T47D (cell line): ENCODE data around the gene IL22RA1.

Experiments used
- DNase-seq, 2 experiments: peaks; one replicate each; pipeline versions ENCODE4 v3.0.0 to v3.0.0-alpha.2; 2011 to 2012; ENCODE audit warnings: low read depth in 1 of 2, low spot score in 1 of 2
- JUND ChIP-seq: IDR thresholded peaks from 2 replicates; pipeline ENCODE4 v1.6.1; 2012; ENCODE audit warnings: low read depth
- in situ Hi-C: cut with HindIII; loops from 2 replicates; pipeline ENCODE4 v1.10.0; 2016; ENCODE audit warnings: low sequenced_read_pairs, low pct_unique_long_range_greater_than_20kb

Gene IL22RA1

DNA sequence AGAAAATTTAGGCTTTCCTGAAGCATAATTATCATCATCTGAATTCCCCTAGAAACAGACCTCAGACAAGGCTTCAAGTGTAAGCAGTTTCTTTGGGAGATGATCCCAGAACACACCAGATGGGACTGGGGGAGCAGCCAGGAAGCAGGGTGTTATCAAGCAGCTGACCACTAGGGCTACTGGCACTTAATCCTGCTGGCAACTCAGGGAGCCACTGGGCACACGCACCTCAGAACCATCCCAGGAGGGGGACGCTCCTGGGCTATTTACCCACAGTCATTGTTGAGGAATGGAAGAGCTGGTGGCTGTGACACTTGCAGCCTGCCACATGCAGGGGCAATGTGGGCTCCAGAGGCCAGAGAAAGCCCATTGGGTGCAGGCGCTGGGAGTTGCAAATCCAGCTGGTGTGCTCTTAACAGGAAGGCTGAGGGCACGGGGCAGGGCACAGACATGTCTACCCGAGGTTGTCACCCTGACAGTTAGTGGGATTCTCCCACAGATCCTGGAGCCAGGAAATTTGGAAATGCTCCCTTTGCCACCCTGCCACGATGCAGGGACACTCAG lies 15.1 kb upstream of the IL22RA1 start:
- peak in 1 of 2 experiments; percentile 9 for DNase-seq
- no peak for TF ChIP-seq JUND
- in situ Hi-C loops: no loop called here

DNA sequence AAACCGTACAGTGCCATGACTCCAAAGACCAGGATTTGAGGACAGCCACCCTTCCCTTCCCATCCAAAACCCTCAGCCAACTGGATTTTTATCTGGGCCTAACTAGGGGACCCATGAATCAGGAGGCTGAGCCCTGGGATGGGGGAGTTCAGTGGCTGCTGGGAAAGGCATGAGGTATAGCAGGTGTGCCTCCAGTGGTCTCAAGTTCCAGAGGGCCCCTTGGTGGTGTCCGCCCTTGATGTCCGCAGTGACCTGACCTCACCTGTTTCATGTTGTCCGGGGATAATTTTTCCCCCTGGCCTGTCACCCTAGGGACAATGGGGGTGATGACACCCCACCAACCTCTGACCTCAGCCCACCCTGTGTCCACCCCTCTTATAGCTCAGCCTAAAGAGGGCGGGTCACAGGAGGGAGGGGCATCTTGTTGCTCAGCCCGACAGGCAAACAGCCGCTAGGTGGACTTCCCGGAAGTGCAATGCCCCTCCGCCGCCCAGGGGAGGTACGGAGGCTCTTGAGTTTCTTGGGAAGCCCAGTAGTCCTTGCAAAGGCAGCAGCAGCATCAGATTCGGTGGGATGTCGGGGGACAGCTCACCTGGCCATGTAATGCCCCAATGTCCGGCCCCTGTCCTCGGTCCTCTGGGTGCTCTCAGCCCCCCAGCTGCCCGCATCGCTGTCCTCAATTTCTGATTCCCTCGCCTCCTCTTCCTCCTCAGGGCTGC lies 13.8 kb upstream of the IL22RA1 start:
- in situ Hi-C loops: no loop called here
- no peak for TF ChIP-seq JUND
- no peak for DNase-seq

DNA sequence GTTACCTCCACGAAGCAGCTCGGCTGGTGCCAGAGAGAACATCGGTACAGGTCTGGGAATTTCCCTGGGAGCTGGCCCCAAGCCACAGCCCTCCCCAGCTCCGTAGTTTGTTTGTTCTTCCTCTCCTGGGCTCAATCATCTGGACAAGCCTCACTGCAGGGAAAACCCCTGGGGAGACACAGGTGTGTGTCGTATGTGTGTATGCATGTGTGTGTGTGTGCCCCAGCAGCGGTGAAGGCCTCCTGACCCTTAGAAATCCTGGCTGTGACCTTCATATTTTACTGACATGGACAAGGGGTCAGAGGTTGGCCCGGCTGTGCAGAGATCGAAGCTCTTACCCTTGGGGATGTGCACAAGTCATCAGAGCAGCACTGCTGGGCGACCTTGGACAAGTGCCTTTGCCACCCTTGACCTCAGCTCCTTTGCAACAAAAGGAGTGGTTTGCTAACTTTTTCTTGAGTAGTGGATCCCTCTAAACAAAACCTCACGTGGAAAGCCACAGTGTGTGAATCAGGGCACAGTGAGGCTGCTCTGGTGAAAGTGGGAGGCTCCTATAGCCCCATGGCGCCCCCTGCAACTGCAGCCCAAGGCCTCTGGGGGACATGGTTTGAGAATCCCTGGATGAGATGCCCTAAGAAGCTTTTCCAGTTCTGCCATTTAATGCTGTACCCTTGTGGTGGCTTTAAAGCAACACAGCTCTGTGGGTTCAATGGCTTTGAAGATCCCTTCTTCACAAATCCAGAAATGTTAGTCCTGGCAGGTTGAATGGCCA lies 12.3 kb upstream of the IL22RA1 start:
- in situ Hi-C loops: no loop called here
- peak in 1 of 2 experiments; percentile 17 for DNase-seq
- no peak for TF ChIP-seq JUND

DNA sequence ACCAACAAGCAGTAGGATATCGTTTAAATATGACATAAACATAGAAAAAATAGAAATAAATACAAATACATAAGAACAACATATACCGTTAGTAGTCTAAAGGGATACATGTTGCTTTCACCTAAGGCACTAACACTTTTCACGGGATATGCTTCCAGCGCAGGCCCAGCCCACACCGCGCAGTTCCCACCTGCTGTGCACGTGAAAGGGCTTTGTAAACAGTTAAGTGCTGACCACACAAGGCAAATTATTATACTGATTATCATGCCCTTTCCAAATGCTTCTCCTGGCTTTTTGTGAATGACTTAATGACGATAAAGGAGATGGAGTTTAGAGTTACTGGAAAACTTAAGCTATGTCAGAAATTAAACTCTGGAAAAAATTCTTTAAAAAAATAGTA lies 11.3 kb upstream of the IL22RA1 start:
- in situ Hi-C loops: no loop called here
- no peak for TF ChIP-seq JUND
- no peak for DNase-seq

DNA sequence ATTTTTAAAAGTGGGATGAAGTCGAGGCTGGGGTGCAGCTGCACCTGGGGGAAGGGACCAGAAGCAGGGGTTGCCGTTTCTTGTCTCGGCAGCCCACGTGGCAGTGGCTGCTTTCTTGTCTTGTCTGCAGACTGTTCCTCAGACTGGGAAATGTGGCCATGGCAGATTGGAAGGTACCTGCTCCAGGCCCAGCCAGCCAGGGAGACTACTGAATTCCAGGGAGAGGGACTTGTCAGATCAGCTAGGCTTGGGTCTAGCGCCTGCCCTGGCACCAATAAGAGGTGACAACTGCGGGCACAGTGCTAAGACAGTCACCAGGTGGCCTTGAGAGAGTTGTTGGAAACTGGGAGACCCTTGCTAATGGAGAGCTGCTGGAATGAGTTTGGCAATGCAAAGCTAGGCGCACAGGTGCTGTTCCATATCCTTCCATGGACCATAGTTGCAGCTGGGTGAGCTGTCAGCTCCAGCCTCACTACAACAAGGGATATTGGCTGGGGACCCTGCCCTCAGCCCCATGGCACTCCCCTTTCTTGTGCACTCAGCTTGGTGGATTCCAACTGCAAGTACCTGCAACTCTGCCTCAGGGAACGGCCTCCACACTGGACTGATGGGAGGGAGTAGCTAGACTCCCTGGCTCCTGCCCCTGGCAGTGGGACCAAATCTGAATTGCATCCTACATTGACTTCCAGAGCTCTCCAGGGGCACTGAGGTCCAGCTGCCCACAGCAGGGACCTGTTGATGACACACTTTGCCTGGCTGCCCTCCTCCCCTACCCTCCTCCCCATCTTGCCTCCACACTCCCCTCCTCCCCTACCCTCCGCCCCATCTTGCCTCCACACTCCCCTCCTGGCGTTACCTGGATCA lies 9.9 kb upstream of the IL22RA1 start:
- no peak for DNase-seq
- in situ Hi-C loops: no loop called here
- no peak for TF ChIP-seq JUND

DNA sequence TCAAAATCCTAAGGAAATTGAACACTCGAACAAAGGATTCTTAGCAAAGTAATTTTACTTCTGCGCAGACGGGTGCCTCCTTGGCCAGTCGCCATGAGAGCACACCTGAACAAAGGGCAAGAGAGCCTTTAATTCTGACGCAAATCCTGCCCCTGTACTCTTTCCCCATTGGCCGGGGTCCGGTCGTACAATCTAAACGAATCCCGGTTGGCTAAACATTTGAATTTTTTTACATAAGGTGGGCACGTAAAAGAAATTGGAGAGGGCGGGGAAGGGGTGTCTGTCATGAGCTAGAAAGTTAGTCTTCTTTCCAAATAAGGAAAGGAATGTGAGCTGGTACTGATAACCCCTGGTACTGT lies 8.2 kb upstream of the IL22RA1 start:
- in situ Hi-C loops: no loop called here
- no peak for TF ChIP-seq JUND
- peak in 1 of 2 experiments; percentile 67 for DNase-seq

DNA sequence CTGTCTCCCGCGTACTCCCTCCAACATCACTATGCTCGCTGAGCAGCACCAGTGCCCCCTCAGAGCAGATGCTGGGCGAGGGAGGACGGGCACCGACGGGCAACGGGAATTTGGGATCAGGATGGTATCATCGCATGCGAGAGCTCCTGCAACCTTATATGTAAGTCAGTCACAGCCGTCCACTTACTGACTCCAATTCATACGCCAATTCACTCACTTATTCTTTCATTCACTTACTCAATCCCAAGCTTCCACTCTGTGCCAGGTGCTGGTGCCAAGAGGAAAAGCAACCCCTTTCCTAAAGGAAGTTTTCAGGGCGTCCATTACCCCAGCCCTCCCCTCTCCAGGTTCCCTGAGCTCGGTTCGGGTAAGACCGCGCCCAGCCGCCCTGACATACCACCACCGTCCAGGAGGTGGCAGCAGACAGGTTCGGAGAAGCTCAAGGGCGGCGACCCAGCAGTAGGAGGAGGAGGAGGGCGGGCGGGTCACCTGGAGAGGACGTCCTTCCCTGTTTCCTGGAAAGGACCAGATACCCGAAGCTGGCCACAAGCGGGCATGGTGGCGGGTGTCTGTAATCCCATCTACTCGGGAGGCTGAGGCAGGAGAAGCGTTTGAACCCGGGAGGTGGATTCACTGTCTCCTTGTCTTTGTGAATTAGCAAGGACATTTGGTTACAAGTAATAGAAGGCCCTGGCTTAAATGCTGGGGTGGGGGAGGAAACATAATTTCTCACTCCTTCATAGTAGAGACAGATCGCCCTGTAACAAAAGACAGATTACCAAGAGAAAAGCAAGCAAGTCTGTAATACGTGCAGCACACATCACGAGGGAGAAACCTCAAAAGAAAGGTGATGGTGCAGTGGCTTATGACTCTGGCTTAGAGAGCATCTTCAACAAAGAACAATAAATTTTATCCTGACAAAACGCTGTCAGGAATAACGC lies 7.6 kb upstream of the IL22RA1 start:
- DNase-seq: peak; percentile 61 to 82
- in situ Hi-C loops: no loop called here
- no peak for TF ChIP-seq JUND

DNA sequence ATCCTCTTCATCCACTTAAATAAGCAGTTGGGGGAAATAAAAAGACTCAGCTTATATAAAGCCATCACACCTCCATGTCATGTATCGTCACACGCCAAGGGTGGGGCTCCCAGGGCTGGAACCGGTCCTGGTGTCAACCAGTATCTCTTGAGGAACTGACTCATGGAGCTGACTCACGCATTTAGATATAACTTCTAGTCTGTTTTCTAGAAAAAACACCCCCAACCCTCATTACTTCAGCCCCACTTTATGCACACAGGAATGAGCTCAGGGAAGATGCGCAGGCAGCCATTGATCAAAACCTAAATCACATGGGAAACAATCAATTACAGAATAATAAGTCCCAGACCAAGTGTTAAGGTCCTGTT lies 6.9 kb upstream of the IL22RA1 start:
- no peak for DNase-seq
- in situ Hi-C loops: no loop called here
- TF ChIP-seq JUND: no peak

DNA sequence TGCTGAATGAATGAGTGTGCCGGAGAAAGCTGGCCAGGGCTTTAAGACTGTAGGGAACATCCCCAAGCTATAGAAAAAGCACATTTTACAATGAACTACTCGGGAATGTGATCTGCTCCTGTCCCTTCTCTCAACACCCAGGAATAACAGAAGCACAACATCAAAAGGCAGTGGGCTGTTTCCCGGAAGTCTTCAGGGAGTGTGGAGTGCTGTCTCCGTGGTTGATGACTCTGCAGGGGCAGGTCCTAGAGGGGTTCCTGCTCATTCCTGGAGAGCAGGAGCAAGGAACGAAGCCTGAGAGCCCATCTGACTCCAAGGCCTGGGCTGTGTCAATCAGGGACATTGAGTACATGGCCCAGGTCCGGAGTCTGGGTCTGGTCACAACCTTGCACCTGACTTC lies 4.9 kb upstream of the IL22RA1 start:
- in situ Hi-C loops: no loop called here
- DNase-seq: no peak
- no peak for TF ChIP-seq JUND

DNA sequence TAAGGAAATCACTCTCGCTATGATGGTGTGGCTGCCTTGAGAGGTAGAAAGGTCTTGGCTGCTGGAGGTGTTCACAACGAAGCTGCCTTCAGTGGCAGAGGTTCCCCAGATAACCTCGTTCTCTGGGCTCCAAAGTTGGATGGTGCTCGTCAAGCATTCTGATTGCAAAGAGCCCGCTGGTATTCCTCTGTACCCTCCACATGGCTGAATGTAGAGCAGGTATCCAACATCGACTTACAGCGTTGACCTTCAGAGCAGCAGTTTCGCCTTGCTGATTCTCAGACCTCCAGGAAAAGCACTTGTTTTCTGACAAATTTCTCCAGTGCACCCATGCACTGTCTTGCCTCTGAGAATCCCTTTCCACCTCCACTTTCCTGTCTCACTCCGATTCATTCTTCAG lies 4.3 kb upstream of the IL22RA1 start:
- in situ Hi-C loops: no loop called here
- no peak for TF ChIP-seq JUND
- no peak for DNase-seq

DNA sequence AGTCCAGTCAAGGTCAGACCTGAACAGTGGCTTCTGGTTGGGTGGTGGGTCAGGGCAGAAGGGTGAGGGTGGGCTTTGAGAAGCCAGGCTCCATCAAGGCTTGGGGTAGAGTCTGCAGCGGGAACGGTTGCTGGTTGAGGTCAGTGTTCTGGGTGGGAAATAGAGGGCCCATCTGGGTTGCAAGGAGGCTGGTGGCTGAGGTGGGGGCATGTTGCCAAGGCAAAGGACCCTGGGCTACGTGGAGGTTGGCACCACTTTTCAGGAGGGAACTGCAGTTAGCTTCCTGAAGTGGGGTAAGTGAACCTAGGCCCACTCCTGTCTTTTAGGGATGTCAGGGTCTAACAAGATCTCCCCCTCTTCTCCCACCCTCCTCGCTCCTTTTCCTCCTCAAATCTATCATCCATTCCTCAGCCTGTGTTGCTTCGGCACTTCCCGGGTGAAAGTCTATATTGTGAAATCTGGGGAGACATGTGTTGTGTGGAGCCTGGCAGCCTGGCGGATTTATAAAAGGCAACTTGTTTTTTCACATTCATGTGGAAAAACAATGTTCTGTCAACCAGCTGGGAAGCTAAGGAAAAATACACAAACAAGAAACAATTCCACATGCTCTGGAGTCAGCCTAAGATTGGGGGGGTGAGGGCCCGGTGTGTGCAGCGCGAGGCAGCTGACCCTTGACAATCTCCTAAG lies 1.5 kb downstream of the IL22RA1 start:
- in situ Hi-C loops: no loop called here
- no peak for DNase-seq
- TF ChIP-seq JUND: no peak
